Prostate gland (tissue), 2 donors: ENCODE measurements around the gene ZNF629. TPM values are rescaled to one million over a fixed set of nuclear protein-coding genes. Genes with fewer than 3 reads are reported as not detected.

Source experiments
- DNase-seq: peaks from one replicate; pipeline ENCODE4 v3.0.0-alpha.2; 2019; ENCODE audit warnings: low spot score
- H3K27ac ChIP-seq, 2 donors: fragments of 200-600 bp; sonication (generic); 2 replicates each; pipeline ENCODE4 v1.5.1; 2017 to 2019
- H3K27me3 ChIP-seq: fragments of 200-600 bp; sonication (generic); replicated peaks from 2 replicates; pipeline ENCODE4 v1.5.1; 2019; ENCODE audit not compliant: insufficient read depth
- H3K36me3 ChIP-seq, 2 donors: fragments of 200-600 bp; sonication (generic); 1 replicate in 1 of 2; 2 replicates in 1 of 2; pipeline versions ENCODE4 v1.5.1 to v1.8.1; 2017 to 2019
- H3K4me1 ChIP-seq: fragments of 200-600 bp; sonication (generic); replicated peaks from 2 replicates; pipeline ENCODE4 v1.5.1; 2019
- H3K4me3 ChIP-seq, 2 donors: fragments of 200-600 bp; sonication (generic); 2 replicates each; pipeline ENCODE4 v1.5.1; 2017 to 2019
- H3K9me3 ChIP-seq: fragments of 200-600 bp; sonication (generic); 2 replicates; pipeline ENCODE4 v1.5.1; 2017
- CTCF ChIP-seq, 4 experiments: fragments of 200-600 bp in 2 of 4; fragments of 450-650 bp in 2 of 4; sonication (generic) in 2 of 4; IDR thresholded peaks; 1 replicate in 3 of 4; 2 replicates in 1 of 4; pipeline ENCODE4 v1.5.1; 2016 to 2019; ENCODE audit warnings: antibody characterized with exemption in 4 of 4, mild to moderate bottlenecking in 2 of 4, moderate library complexity in 2 of 4
- POLR2A ChIP-seq: fragments of 450-650 bp; IDR thresholded peaks from one replicate; pipeline ENCODE4 v1.6.1; 2016; ENCODE audit warnings: antibody characterized with exemption, mild to moderate bottlenecking
- POLR2AphosphoS5 ChIP-seq: sonication (generic); formaldehyde crosslinking; IDR thresholded peaks from one replicate; pipeline ENCODE4 v1.6.1; 2017; ENCODE audit warnings: antibody characterized with exemption
- WGBS: methylation state at CpG from one replicate; pipeline ENCODE4 v1.1.5; 2018; 5-methylcytosine and 5-hydroxymethylcytosine counted together
- intact Hi-C: fragments of 100-400 bp; cut with DNase I; formaldehyde crosslinking; loops from one replicate; pipeline ENCODE4 v1.14.2; 2022
- total RNA-seq, 2 donors: library from RNA; depleted of rRNA; stranded (reverse); fragments of >200 nt; gene quantifications; one replicate each; pipeline ENCODE4 v1.1.0, GENCODE V29; 2016

The ZNF629 gene
- total RNA-seq, 2 donors from 2014 or later: 17.9 to 24.0 TPM

GRCh38 chr16:30780549-30780948 is 6.5 kb downstream of the ZNF629 start:
- intact Hi-C loops: no loop called here
- DNase-seq: no peak
- Histone ChIP-seq H3K27ac (no peak overlapping the region), H3K4me1 (no peaks in the 10 kb centered on the region), H3K9me3 (no peaks in the 10 kb centered on the region), H3K4me3 (no peak overlapping the region), H3K27me3 (no peaks in the 10 kb centered on the region), H3K36me3 (peaks cover 0 to 14% of the 10 kb centered on the region in 2 donors)
- TF ChIP-seq POLR2A (no peak), POLR2AphosphoS5 (no peak), CTCF (IDR thresholded peaks at IDR 0.05) (no peak)
- WGBS: 76% methylated on average over 4 of the region's 4 CpGs

- intact Hi-C loops: no loop called here
- WGBS: 83% methylated on average over 3 of the region's 3 CpGs
- no peak overlapping the region for H3K4me3 ChIP-seq
- DNase-seq: no peak
- TF ChIP-seq CTCF (IDR thresholded peaks at IDR 0.05) (no peak), POLR2A (no peak), POLR2AphosphoS5 (no peak)
- H3K4me1 ChIP-seq: no peaks in the 10 kb centered on the region
- no peak overlapping the region for H3K27ac ChIP-seq
- no peaks in the 10 kb centered on the region for H3K27me3 ChIP-seq
- peaks cover 0 to 14% of the 10 kb centered on the region in 2 donors for H3K36me3 ChIP-seq
- H3K9me3 ChIP-seq: no peaks in the 10 kb centered on the region
Observed at GRCh38 chr16:30780021-30780420, 7.0 kb downstream of the ZNF629 start.

- H3K27ac ChIP-seq: no peak overlapping the region
- no peaks in the 10 kb centered on the region for H3K4me1 ChIP-seq
- no peak for TF ChIP-seq POLR2A
- TF ChIP-seq CTCF (IDR thresholded peaks at IDR 0.05): no peak
- no peak for TF ChIP-seq POLR2AphosphoS5
- WGBS: 82% methylated on average over 6 of the region's 6 CpGs
- H3K9me3 ChIP-seq: no peaks in the 10 kb centered on the region
- intact Hi-C loops: loop anchor here (5.0 kb wide), 1 partner anchor 47 kb away; no protein-coding TSS in a partner anchor
- no peak for DNase-seq
- H3K27me3 ChIP-seq: no peaks in the 10 kb centered on the region
- H3K36me3 ChIP-seq: peaks cover 0 to 14% of the 10 kb centered on the region in 2 donors
- H3K4me3 ChIP-seq: no peak overlapping the region
Observed at GRCh38 chr16:30779596-30779995, 7.4 kb downstream of the ZNF629 start.

GRCh38 chr16:30778549-30779244 is 8.3 kb downstream of the ZNF629 start:
- DNase-seq: no peak
- Histone ChIP-seq H3K9me3 (no peaks in the 10 kb centered on the region), H3K36me3 (peaks cover 0 to 13% of the 10 kb centered on the region in 2 donors), H3K4me1 (no peaks in the 10 kb centered on the region), H3K27ac (no peak overlapping the region), H3K4me3 (no peak overlapping the region), H3K27me3 (no peaks in the 10 kb centered on the region)
- TF ChIP-seq POLR2A: no peak
- TF ChIP-seq CTCF (IDR thresholded peaks at IDR 0.05): no peak
- no peak for TF ChIP-seq POLR2AphosphoS5
- intact Hi-C loops: loop anchor here (5.0 kb wide), 1 partner anchor 46 kb away; no protein-coding TSS in a partner anchor
- 77% methylated on average over 14 of the region's 14 CpGs for WGBS
